Neural progenitor cell (in vitro differentiated cells): ENCODE data around the gene HOXC12. TPM values are rescaled to one million over a fixed set of nuclear protein-coding genes. Genes with fewer than 3 reads are reported as not detected.
A peak's percentile ranks its signal among the peaks of the same experiment; 100 is the strongest.

Experiments
- DNase-seq: peaks from one replicate; pipeline ENCODE4 v3.0.0-alpha.2; 2016; ENCODE audit warnings: low spot score
- H2AFZ ChIP-seq: fragments of 200-600 bp; sonication (generic); replicated peaks from 2 replicates; pipeline ENCODE4 v1.6.1; 2016; ENCODE audit warnings: antibody characterized with exemption
- H3F3A ChIP-seq: fragments of 200-600 bp; sonication (generic); 2 replicates; pipeline ENCODE4 v1.6.1; 2016; ENCODE audit warnings: antibody characterized with exemption, low read depth
- H3K27ac ChIP-seq: fragments of 200-600 bp; sonication (generic); 2 replicates; pipeline ENCODE4 v1.5.1; 2016; ENCODE audit warnings: mild to moderate bottlenecking
- H3K27me3 ChIP-seq: fragments of 200-600 bp; sonication (generic); 2 replicates; pipeline ENCODE4 v1.6.1; 2016; ENCODE audit warnings: mild to moderate bottlenecking, moderate library complexity
- H3K36me3 ChIP-seq: fragments of 200-600 bp; sonication (generic); 2 replicates; pipeline ENCODE4 v1.5.1; 2016
- H3K4me1 ChIP-seq: fragments of 200-600 bp; sonication (generic); 2 replicates; pipeline ENCODE4 v1.6.1; 2016; ENCODE audit warnings: mixed run types
- H3K4me2 ChIP-seq: fragments of 200-600 bp; sonication (generic); 2 replicates; pipeline ENCODE4 v1.6.1; 2016
- H3K4me3 ChIP-seq: fragments of 200-600 bp; sonication (generic); 2 replicates; pipeline ENCODE4 v1.5.1; 2016
- H3K79me2 ChIP-seq: fragments of 200-600 bp; sonication (generic); 2 replicates; pipeline ENCODE4 v1.6.1; 2016; ENCODE audit warnings: low read depth
- H3K9ac ChIP-seq: fragments of 200-600 bp; sonication (generic); 2 replicates; pipeline ENCODE4 v1.6.1; 2016
- H3K9me3 ChIP-seq: fragments of 200-600 bp; sonication (generic); 2 replicates; pipeline ENCODE4 v1.5.1; 2016; ENCODE audit warnings: low read depth
- H4K20me1 ChIP-seq: fragments of 200-600 bp; sonication (generic); 2 replicates; pipeline ENCODE4 v1.6.1; 2016; ENCODE audit warnings: low read depth
- H3K27ac Mint-ChIP-seq: 3 replicates; pipeline ENCODE4 v1.8.0; 2021; ENCODE audit warnings: mixed read lengths
- H3K27me3 Mint-ChIP-seq: 2 replicates; pipeline ENCODE4 v1.8.0; 2022; ENCODE audit warnings: low read depth, mild to moderate bottlenecking, inconsistent platforms, moderate library complexity, mixed read lengths; ENCODE audit not compliant: insufficient read depth
- H3K36me3 Mint-ChIP-seq: 3 replicates; pipeline ENCODE4 v1.8.0; 2021; ENCODE audit warnings: mixed read lengths
- H3K4me1 Mint-ChIP-seq: 3 replicates; pipeline ENCODE4 v1.8.0; 2021; ENCODE audit warnings: mixed read lengths
- H3K4me3 Mint-ChIP-seq: 3 replicates; pipeline ENCODE4 v1.8.0; 2021; ENCODE audit warnings: mild to moderate bottlenecking, moderate library complexity, mixed read lengths
- H3K9me3 Mint-ChIP-seq: 3 replicates; pipeline ENCODE4 v1.8.0; 2020; ENCODE audit warnings: mixed read lengths
- EZH2 ChIP-seq: fragments of 200-600 bp; sonication (generic); IDR thresholded peaks from 2 replicates; pipeline ENCODE4 v1.6.1; 2017; ENCODE audit warnings: antibody characterized with exemption, mild to moderate bottlenecking, moderate library complexity
- EZH2phosphoT487 ChIP-seq: fragments of 200-600 bp; sonication (generic); IDR thresholded peaks from 2 replicates; pipeline ENCODE4 v1.6.1; 2017; ENCODE audit warnings: antibody characterized with exemption
- total RNA-seq: library from RNA; depleted of rRNA; stranded (reverse); fragments of >200 nt; gene quantifications from 2 replicates; pipeline ENCODE4 v1.2.3, GENCODE V29; 2015; ENCODE audit warnings: low replicate concordance
- TF ChIP-seq, protein P1 (sequence below): fragments of 200-600 bp; sonication (generic); IDR thresholded peaks from 2 replicates; pipeline ENCODE4 v1.5.1; 2017; ENCODE audit warnings: antibody characterized with exemption, mild to moderate bottlenecking

Gene HOXC12
- total RNA-seq, 1 donor from 2014 or later: not detected

- Mint-ChIP-seq H3K36me3 (no peaks in the 10 kb centered on the region), H3K4me1 (peaks cover 2% of the 10 kb centered on the region), H3K27ac (no peak overlapping the region), H3K4me3 (no peak overlapping the region), H3K27me3 (peaks cover 98% of the 10 kb centered on the region), H3K9me3 (peaks cover 5% of the 10 kb centered on the region)
- no peaks in the 10 kb centered on the region for H3K79me2 ChIP-seq
- no peaks in the 10 kb centered on the region for H3K9me3 ChIP-seq
- peaks cover 92% of the 10 kb centered on the region for H4K20me1 ChIP-seq
- no peak for DNase-seq
- no peak overlapping the region for H3K27ac ChIP-seq
- no peak overlapping the region for H3K4me2 ChIP-seq
- no peaks in the 10 kb centered on the region for H3K4me1 ChIP-seq
- no peak overlapping the region for H3K4me3 ChIP-seq
- H3K9ac ChIP-seq: no peak overlapping the region
- no peaks in the 10 kb centered on the region for H3F3A ChIP-seq
- H2AFZ ChIP-seq: no peak overlapping the region
- TF ChIP-seq, protein P1, sequence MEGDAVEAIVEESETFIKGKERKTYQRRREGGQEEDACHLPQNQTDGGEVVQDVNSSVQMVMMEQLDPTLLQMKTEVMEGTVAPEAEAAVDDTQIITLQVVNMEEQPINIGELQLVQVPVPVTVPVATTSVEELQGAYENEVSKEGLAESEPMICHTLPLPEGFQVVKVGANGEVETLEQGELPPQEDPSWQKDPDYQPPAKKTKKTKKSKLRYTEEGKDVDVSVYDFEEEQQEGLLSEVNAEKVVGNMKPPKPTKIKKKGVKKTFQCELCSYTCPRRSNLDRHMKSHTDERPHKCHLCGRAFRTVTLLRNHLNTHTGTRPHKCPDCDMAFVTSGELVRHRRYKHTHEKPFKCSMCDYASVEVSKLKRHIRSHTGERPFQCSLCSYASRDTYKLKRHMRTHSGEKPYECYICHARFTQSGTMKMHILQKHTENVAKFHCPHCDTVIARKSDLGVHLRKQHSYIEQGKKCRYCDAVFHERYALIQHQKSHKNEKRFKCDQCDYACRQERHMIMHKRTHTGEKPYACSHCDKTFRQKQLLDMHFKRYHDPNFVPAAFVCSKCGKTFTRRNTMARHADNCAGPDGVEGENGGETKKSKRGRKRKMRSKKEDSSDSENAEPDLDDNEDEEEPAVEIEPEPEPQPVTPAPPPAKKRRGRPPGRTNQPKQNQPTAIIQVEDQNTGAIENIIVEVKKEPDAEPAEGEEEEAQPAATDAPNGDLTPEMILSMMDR: no peak
- TF ChIP-seq EZH2phosphoT487 (no peak), EZH2 (no peak)
- H3K36me3 ChIP-seq: no peaks in the 10 kb centered on the region
- peaks cover 100% of the 10 kb centered on the region for H3K27me3 ChIP-seq
These were observed 41.8 kb downstream of the HOXC12 start for GRCh38 chr12:53996240-53997203.

DNA sequence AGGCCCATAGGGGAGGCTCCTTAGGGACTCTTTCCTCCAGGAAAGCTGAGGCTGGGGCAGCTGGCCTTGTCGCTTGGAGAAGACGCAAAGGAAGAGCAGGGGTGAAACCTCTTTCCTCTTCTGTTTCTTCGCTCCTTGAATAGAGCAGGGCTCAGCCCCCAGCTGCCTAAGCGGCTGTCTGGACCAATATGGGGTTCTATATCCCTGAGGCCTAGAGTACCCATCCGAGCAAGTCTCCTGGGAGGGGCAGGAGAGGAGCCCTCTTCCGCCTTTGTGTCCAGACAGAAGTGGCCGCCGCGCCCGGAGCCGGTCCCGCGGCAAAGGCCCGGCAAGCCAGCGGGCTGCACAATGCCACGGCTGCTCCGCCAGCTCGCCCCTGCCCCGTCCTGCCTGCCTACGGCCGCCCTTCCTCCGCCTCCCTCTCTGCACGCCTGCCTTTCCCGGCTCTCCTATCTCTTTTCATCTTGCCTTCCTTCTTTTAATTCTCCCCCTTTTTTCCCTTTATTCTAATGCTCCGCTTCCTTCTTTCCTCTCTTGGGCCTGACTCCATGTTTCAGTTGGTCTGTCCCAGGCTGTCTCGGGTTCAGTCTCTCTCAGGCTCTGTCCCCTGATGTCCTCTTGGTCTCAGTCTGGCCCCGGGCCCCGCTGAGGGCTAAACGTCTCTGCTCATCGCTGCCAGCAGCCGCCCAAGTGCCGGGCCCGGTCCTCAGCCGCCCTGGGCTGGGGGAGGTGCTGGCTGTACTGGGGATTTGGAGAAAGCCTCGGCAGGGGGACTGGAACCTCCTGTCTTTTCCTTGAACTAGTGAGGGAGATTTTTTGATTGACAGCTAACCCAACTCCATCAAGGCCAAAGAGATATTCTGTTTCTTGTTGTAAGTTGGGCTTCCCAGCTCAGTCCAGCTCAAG is 42.8 kb downstream of the HOXC12 start:
- Histone ChIP-seq H4K20me1 (peaks cover 95% of the 10 kb centered on the region), H3K36me3 (no peaks in the 10 kb centered on the region), H3K9ac (no peak overlapping the region), H3K27ac (no peak overlapping the region), H3F3A (no peaks in the 10 kb centered on the region), H3K4me1 (no peaks in the 10 kb centered on the region), H3K9me3 (no peaks in the 10 kb centered on the region), H2AFZ (no peak overlapping the region), H3K79me2 (no peaks in the 10 kb centered on the region), H3K27me3 (peaks cover 100% of the 10 kb centered on the region), H3K4me2 (no peak overlapping the region), H3K4me3 (no peak overlapping the region)
- Mint-ChIP-seq H3K9me3 (peaks cover 5% of the 10 kb centered on the region), H3K4me3 (no peak overlapping the region), H3K4me1 (peaks cover 2% of the 10 kb centered on the region), H3K27ac (no peak overlapping the region), H3K27me3 (peaks cover 98% of the 10 kb centered on the region), H3K36me3 (no peaks in the 10 kb centered on the region)
- TF ChIP-seq, protein P1: no peak
- TF ChIP-seq EZH2 (peak; percentile 90), EZH2phosphoT487 (peak; percentile 95)
- no peak for DNase-seq

- peaks cover 100% of the 10 kb centered on the region for H3K27me3 ChIP-seq
- no peak overlapping the region for H3K27ac ChIP-seq
- H3K9ac ChIP-seq: no peak overlapping the region
- H3K36me3 Mint-ChIP-seq: no peaks in the 10 kb centered on the region
- no peaks in the 10 kb centered on the region for H3K79me2 ChIP-seq
- H3K4me2 ChIP-seq: no peak overlapping the region
- no peak overlapping the region for H3K4me3 Mint-ChIP-seq
- H3K9me3 ChIP-seq: no peaks in the 10 kb centered on the region
- H3K4me1 ChIP-seq: no peaks in the 10 kb centered on the region
- peaks cover 5% of the 10 kb centered on the region for H3K9me3 Mint-ChIP-seq
- peaks cover 2% of the 10 kb centered on the region for H3K4me1 Mint-ChIP-seq
- H3K27me3 Mint-ChIP-seq: peaks cover 98% of the 10 kb centered on the region
- no peak for DNase-seq
- no peak overlapping the region for H3K27ac Mint-ChIP-seq
- H3K36me3 ChIP-seq: no peaks in the 10 kb centered on the region
- H2AFZ ChIP-seq: no peak overlapping the region
- H3K4me3 ChIP-seq: no peak overlapping the region
- no peak for TF ChIP-seq EZH2phosphoT487
- TF ChIP-seq, protein P1: no peak
- TF ChIP-seq EZH2: no peak
- peaks cover 95% of the 10 kb centered on the region for H4K20me1 ChIP-seq
- H3F3A ChIP-seq: no peaks in the 10 kb centered on the region
These were observed 43.6 kb downstream of the HOXC12 start for GRCh38 chr12:53998110-53998899.
